Prostate gland (tissue), 2 donors: ENCODE results near the gene UTP11.

Experiments
- POLR2A ChIP-seq: fragments of 450-650 bp; IDR thresholded peaks from one replicate; pipeline ENCODE4 v1.6.1; 2016; ENCODE audit warnings: antibody characterized with exemption, mild to moderate bottlenecking
- POLR2AphosphoS5 ChIP-seq: sonication (generic); formaldehyde crosslinking; IDR thresholded peaks from one replicate; pipeline ENCODE4 v1.6.1; 2017; ENCODE audit warnings: antibody characterized with exemption
- TF ChIP-seq, protein P1 (sequence below), 4 experiments: fragments of 200-600 bp in 2 of 4; fragments of 450-650 bp in 2 of 4; sonication (generic) in 2 of 4; IDR thresholded peaks; 1 replicate in 3 of 4; 2 replicates in 1 of 4; pipeline ENCODE4 v1.5.1; 2016 to 2019; ENCODE audit warnings: antibody characterized with exemption in 4 of 4, mild to moderate bottlenecking in 2 of 4, moderate library complexity in 2 of 4

GRCh38 chr1:37983546-37983945, 29.0 kb upstream of the UTP11 start:
- TF ChIP-seq, protein P1, sequence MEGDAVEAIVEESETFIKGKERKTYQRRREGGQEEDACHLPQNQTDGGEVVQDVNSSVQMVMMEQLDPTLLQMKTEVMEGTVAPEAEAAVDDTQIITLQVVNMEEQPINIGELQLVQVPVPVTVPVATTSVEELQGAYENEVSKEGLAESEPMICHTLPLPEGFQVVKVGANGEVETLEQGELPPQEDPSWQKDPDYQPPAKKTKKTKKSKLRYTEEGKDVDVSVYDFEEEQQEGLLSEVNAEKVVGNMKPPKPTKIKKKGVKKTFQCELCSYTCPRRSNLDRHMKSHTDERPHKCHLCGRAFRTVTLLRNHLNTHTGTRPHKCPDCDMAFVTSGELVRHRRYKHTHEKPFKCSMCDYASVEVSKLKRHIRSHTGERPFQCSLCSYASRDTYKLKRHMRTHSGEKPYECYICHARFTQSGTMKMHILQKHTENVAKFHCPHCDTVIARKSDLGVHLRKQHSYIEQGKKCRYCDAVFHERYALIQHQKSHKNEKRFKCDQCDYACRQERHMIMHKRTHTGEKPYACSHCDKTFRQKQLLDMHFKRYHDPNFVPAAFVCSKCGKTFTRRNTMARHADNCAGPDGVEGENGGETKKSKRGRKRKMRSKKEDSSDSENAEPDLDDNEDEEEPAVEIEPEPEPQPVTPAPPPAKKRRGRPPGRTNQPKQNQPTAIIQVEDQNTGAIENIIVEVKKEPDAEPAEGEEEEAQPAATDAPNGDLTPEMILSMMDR (IDR thresholded peaks at IDR 0.05): no peak
- TF ChIP-seq POLR2A (no peak), POLR2AphosphoS5 (no peak)
